ENCODE data around the gene CACNA1G.

- TF ChIP-seq CTCF (IDR thresholded peaks at IDR 0.05; ENCODE audit: low read depth, low read length): no peak
- TF ChIP-seq MAX (IDR thresholded peaks at IDR 0.05; ENCODE audit: low read depth, low read length): no peak
- TF ChIP-seq POLR2A (IDR thresholded peaks at IDR 0.05; ENCODE audit: extremely low read depth, insufficient read length): no peak
- no peak for TF ChIP-seq MYC (IDR thresholded peaks at IDR 0.05; ENCODE audit: low read depth, low read length)
These were observed 42.3 kb downstream of the CACNA1G start for GRCh38 chr17:50602836-50603235.
